Endodermal cell (in vitro differentiated cells): Measurements from ENCODE around the gene TDRD1. TPM values are rescaled to one million over a fixed set of nuclear protein-coding genes. Genes with fewer than 3 reads are reported as not detected.

Experiments
- DNase-seq: peaks from one replicate; pipeline ENCODE4 v3.0.0-alpha.2; 2017
- H3K27ac ChIP-seq: 2 replicates; pipeline ENCODE4 v1.5.1; 2013; ENCODE audit warnings: mild to moderate bottlenecking, low read depth, low read length, moderate library complexity
- H3K27me3 ChIP-seq: 2 replicates; pipeline ENCODE4 v1.6.1; 2013; ENCODE audit warnings: mild to moderate bottlenecking, low read length, moderate library complexity; ENCODE audit not compliant: insufficient read depth, control insufficient read depth, poor library complexity, severe bottlenecking
- H3K36me3 ChIP-seq: 2 replicates; pipeline ENCODE4 v1.7.0; 2013; ENCODE audit warnings: mild to moderate bottlenecking, low read length, moderate library complexity; ENCODE audit not compliant: control insufficient read depth, insufficient read depth
- H3K4me1 ChIP-seq: one replicate; pipeline ENCODE4 v1.7.0; 2013; ENCODE audit warnings: low read length; ENCODE audit not compliant: control insufficient read depth, insufficient read depth
- H3K4me3 ChIP-seq: 2 replicates; pipeline ENCODE4 v1.5.1; 2013; ENCODE audit warnings: mild to moderate bottlenecking, low read length, moderate library complexity
- H3K9ac ChIP-seq: 2 replicates; pipeline ENCODE4 v1.6.1; 2013; ENCODE audit warnings: mild to moderate bottlenecking, low read length, moderate library complexity; ENCODE audit not compliant: poor library complexity, severe bottlenecking; ENCODE audit errors: extremely low read depth
- H3K9me3 ChIP-seq: 2 replicates; pipeline ENCODE4 v1.6.1; 2013; ENCODE audit warnings: mild to moderate bottlenecking, low read length, moderate library complexity; ENCODE audit not compliant: control insufficient read depth
- H3K27ac Mint-ChIP-seq: 2 replicates; pipeline ENCODE4 v1.8.0; 2020; ENCODE audit warnings: mixed read lengths
- H3K27me3 Mint-ChIP-seq: 2 replicates; pipeline ENCODE4 v1.8.0; 2021; ENCODE audit warnings: mild to moderate bottlenecking, mixed read lengths; ENCODE audit not compliant: insufficient read depth
- H3K36me3 Mint-ChIP-seq: 2 replicates; pipeline ENCODE4 v1.8.0; 2020; ENCODE audit warnings: low read depth, mixed read lengths
- H3K4me1 Mint-ChIP-seq: 2 replicates; pipeline ENCODE4 v1.8.0; 2020; ENCODE audit warnings: mixed read lengths
- H3K4me3 Mint-ChIP-seq: 2 replicates; pipeline ENCODE4 v1.8.0; 2020; ENCODE audit warnings: mild to moderate bottlenecking, moderate library complexity, mixed read lengths
- H3K9me3 Mint-ChIP-seq: 2 replicates; pipeline ENCODE4 v1.8.0; 2020; ENCODE audit warnings: mild to moderate bottlenecking, mixed read lengths
- WGBS, 2 experiments: methylation state at CpG; one replicate each; pipeline versions ENCODE4 v1.1.5 to v1.1.7; 2013; ENCODE audit warnings: missing lambda C conversion rate in 2 of 2, mixed read lengths in 1 of 2; ENCODE audit not compliant: insufficient coverage in 1 of 2, insufficient read length in 1 of 2; 5-methylcytosine and 5-hydroxymethylcytosine counted together
- total RNA-seq, 2 donors: library from RNA; stranded (reverse); fragmentation: NEBNext Ultra II Directional in 1 of 2; extraction: Animal tissue kit (Norgen Biotek cat#: 25700) in 1 of 2; gene quantifications; 2 replicates in 1 of 2; 3 replicates in 1 of 2; pipeline ENCODE4 v1.2.1, GENCODE V29; 2021
- TF ChIP-seq, protein P1 (sequence below): fragments of 200-600 bp; sonication (generic); conservative IDR thresholded peaks from 2 replicates; pipeline ENCODE4 v1.5.0; 2021; ENCODE audit warnings: antibody characterized with exemption, mild to moderate bottlenecking

The TDRD1 gene
- total RNA-seq, 2 donors from 2014 or later: 0.09 to 0.15 TPM

DNA sequence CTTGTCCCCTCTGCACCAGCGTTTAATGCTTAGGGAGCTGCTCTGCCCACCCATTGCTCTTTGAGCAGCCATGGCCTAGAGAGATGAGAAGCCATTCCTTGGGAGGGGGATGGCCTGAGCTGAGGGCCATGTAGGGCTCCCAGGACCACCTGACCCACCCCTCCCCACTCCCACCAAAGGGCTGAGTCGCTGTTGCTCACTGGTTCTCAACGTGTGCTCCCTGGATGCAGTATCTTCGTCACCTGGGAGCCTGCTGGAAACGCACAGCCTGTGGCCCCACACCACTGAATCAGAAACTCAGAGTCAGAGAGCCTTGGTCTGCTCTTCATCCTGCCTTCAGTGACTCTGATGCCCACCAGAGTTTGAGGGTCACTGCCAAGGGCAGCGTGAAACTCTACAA is 96.9 kb downstream of the TDRD1 start:
- H3K27ac ChIP-seq: no peak overlapping the region
- Mint-ChIP-seq H3K9me3 (no peaks in the 10 kb centered on the region), H3K27ac (no peak overlapping the region), H3K27me3 (no peaks in the 10 kb centered on the region), H3K36me3 (no peaks in the 10 kb centered on the region), H3K4me3 (no peak overlapping the region), H3K4me1 (no peaks in the 10 kb centered on the region)
- no peak overlapping the region for H3K9ac ChIP-seq
- no peaks in the 10 kb centered on the region for H3K36me3 ChIP-seq
- H3K27me3 ChIP-seq: no peaks in the 10 kb centered on the region
- H3K9me3 ChIP-seq: no peaks in the 10 kb centered on the region
- H3K4me1 ChIP-seq: no peaks in the 10 kb centered on the region
- no peak for DNase-seq
- TF ChIP-seq, protein P1, sequence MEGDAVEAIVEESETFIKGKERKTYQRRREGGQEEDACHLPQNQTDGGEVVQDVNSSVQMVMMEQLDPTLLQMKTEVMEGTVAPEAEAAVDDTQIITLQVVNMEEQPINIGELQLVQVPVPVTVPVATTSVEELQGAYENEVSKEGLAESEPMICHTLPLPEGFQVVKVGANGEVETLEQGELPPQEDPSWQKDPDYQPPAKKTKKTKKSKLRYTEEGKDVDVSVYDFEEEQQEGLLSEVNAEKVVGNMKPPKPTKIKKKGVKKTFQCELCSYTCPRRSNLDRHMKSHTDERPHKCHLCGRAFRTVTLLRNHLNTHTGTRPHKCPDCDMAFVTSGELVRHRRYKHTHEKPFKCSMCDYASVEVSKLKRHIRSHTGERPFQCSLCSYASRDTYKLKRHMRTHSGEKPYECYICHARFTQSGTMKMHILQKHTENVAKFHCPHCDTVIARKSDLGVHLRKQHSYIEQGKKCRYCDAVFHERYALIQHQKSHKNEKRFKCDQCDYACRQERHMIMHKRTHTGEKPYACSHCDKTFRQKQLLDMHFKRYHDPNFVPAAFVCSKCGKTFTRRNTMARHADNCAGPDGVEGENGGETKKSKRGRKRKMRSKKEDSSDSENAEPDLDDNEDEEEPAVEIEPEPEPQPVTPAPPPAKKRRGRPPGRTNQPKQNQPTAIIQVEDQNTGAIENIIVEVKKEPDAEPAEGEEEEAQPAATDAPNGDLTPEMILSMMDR: no peak
- WGBS, 2 experiments: 84 to 92% methylated on average over 4 to 6 of the region's 6 CpGs
- H3K4me3 ChIP-seq: no peak overlapping the region

DNA sequence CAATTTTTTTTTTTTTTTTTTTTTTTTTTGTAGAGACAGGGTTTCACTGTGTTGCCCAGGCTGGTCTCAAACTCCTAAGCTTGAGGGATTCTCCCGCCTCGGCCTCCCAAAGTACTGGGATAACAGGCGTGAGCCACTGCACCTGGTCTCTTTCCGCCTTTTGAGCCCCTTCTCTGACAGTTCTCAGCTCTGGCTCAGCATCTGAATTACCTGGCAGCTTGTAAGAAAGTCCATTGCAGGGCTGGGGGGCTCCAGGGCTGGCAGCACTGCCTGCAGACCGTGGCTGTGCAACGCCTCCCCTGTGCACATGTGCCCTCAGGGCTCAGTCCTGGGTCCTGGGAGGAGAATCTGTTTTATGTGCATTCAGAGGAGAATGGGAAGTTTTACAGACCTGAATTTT is 97.5 kb downstream of the TDRD1 start:
- H3K4me3 Mint-ChIP-seq: no peak overlapping the region
- WGBS, 2 experiments: 92 to 100% methylated on average over 6 of the region's 6 CpGs
- H3K4me3 ChIP-seq: no peak overlapping the region

DNA sequence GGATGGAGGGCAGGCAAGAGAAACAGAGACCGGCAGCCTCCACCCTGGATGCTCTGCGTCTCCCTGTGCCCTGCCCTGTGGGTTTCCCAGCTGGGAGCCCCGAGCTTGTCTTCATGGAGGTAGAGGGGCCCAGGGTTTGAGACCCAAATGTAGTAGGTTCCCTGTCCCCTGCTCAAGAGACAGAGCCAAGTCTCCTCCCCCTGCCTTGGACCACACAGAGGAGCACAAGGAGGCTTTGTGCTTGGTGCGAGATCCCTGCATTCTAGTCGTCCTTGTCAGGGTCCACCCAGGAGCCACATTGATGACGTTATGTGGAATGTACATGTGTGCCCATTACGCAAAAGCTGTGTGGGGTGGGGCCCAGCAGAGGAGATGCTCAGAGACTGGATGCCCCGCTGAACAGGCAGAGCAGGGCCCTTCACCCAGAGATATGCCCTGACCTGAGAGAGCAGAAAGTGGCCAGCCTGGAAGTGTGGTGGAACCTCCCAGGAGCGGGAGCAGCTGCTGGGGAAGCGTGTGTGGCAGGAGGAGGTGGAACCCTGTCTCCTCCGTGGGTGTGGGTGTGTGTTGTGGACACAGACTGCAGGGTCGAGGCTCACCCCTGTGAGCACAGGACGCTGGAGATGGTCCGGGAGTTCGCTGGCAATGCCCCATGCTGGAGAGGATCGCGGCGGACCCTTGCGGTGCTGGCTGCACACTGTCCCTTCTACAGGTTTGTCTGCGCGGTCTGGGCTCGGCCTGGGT is 99.2 kb downstream of the TDRD1 start:
- Histone ChIP-seq H3K36me3 (no peaks in the 10 kb centered on the region), H3K4me1 (no peaks in the 10 kb centered on the region), H3K9ac (no peak overlapping the region), H3K4me3 (no peak overlapping the region), H3K9me3 (no peaks in the 10 kb centered on the region), H3K27ac (no peak overlapping the region), H3K27me3 (no peaks in the 10 kb centered on the region)
- no peak overlapping the region for H3K4me3 Mint-ChIP-seq
- no peak for DNase-seq
- H3K36me3 Mint-ChIP-seq: no peaks in the 10 kb centered on the region
- 87 to 91% methylated on average over 7 to 22 of the region's 22 CpGs for WGBS, 2 experiments
- TF ChIP-seq, protein P1: no peak
- H3K27ac Mint-ChIP-seq: no peak overlapping the region
- no peaks in the 10 kb centered on the region for H3K27me3 Mint-ChIP-seq
- no peaks in the 10 kb centered on the region for H3K4me1 Mint-ChIP-seq
- no peaks in the 10 kb centered on the region for H3K9me3 Mint-ChIP-seq

More for the DNA sequence above, 97.5 kb downstream of the TDRD1 start:
- no peaks in the 10 kb centered on the region for H3K27me3 ChIP-seq
- H3K9me3 ChIP-seq: no peaks in the 10 kb centered on the region
- TF ChIP-seq, protein P1: no peak
- Mint-ChIP-seq H3K27ac (no peak overlapping the region), H3K27me3 (no peaks in the 10 kb centered on the region), H3K36me3 (no peaks in the 10 kb centered on the region), H3K4me1 (no peaks in the 10 kb centered on the region), H3K9me3 (no peaks in the 10 kb centered on the region)
- no peaks in the 10 kb centered on the region for H3K4me1 ChIP-seq
- H3K36me3 ChIP-seq: no peaks in the 10 kb centered on the region
- H3K27ac ChIP-seq: no peak overlapping the region
- DNase-seq: no peak
- no peak overlapping the region for H3K9ac ChIP-seq
